Endodermal cell (in vitro differentiated cells): ENCODE data around the gene DNM3. TPM values are rescaled to one million over a fixed set of nuclear protein-coding genes. Genes with fewer than 3 reads are reported as not detected.

Experiments used
- DNase-seq: peaks from one replicate; pipeline ENCODE4 v3.0.0-alpha.2; 2017
- H3K27ac ChIP-seq: 2 replicates; pipeline ENCODE4 v1.5.1; 2013; ENCODE audit warnings: mild to moderate bottlenecking, low read depth, low read length, moderate library complexity
- H3K27me3 ChIP-seq: 2 replicates; pipeline ENCODE4 v1.6.1; 2013; ENCODE audit warnings: mild to moderate bottlenecking, low read length, moderate library complexity; ENCODE audit not compliant: insufficient read depth, control insufficient read depth, poor library complexity, severe bottlenecking
- H3K36me3 ChIP-seq: 2 replicates; pipeline ENCODE4 v1.7.0; 2013; ENCODE audit warnings: mild to moderate bottlenecking, low read length, moderate library complexity; ENCODE audit not compliant: control insufficient read depth, insufficient read depth
- H3K4me1 ChIP-seq: one replicate; pipeline ENCODE4 v1.7.0; 2013; ENCODE audit warnings: low read length; ENCODE audit not compliant: control insufficient read depth, insufficient read depth
- H3K4me3 ChIP-seq: 2 replicates; pipeline ENCODE4 v1.5.1; 2013; ENCODE audit warnings: mild to moderate bottlenecking, low read length, moderate library complexity
- H3K9ac ChIP-seq: 2 replicates; pipeline ENCODE4 v1.6.1; 2013; ENCODE audit warnings: mild to moderate bottlenecking, low read length, moderate library complexity; ENCODE audit not compliant: poor library complexity, severe bottlenecking; ENCODE audit errors: extremely low read depth
- H3K9me3 ChIP-seq: 2 replicates; pipeline ENCODE4 v1.6.1; 2013; ENCODE audit warnings: mild to moderate bottlenecking, low read length, moderate library complexity; ENCODE audit not compliant: control insufficient read depth
- H3K27ac Mint-ChIP-seq: 2 replicates; pipeline ENCODE4 v1.8.0; 2020; ENCODE audit warnings: mixed read lengths
- H3K27me3 Mint-ChIP-seq: 2 replicates; pipeline ENCODE4 v1.8.0; 2021; ENCODE audit warnings: mild to moderate bottlenecking, mixed read lengths; ENCODE audit not compliant: insufficient read depth
- H3K36me3 Mint-ChIP-seq: 2 replicates; pipeline ENCODE4 v1.8.0; 2020; ENCODE audit warnings: low read depth, mixed read lengths
- H3K4me1 Mint-ChIP-seq: 2 replicates; pipeline ENCODE4 v1.8.0; 2020; ENCODE audit warnings: mixed read lengths
- H3K4me3 Mint-ChIP-seq: 2 replicates; pipeline ENCODE4 v1.8.0; 2020; ENCODE audit warnings: mild to moderate bottlenecking, moderate library complexity, mixed read lengths
- H3K9me3 Mint-ChIP-seq: 2 replicates; pipeline ENCODE4 v1.8.0; 2020; ENCODE audit warnings: mild to moderate bottlenecking, mixed read lengths
- WGBS, 2 experiments: methylation state at CpG; one replicate each; pipeline versions ENCODE4 v1.1.5 to v1.1.7; 2013; ENCODE audit warnings: missing lambda C conversion rate in 2 of 2, mixed read lengths in 1 of 2; ENCODE audit not compliant: insufficient coverage in 1 of 2, insufficient read length in 1 of 2; 5-methylcytosine and 5-hydroxymethylcytosine counted together
- total RNA-seq, 2 donors: library from RNA; stranded (reverse); fragmentation: NEBNext Ultra II Directional in 1 of 2; extraction: Animal tissue kit (Norgen Biotek cat#: 25700) in 1 of 2; gene quantifications; 2 replicates in 1 of 2; 3 replicates in 1 of 2; pipeline ENCODE4 v1.2.1, GENCODE V29; 2021
- TF ChIP-seq, protein P1 (sequence below): fragments of 200-600 bp; sonication (generic); conservative IDR thresholded peaks from 2 replicates; pipeline ENCODE4 v1.5.0; 2021; ENCODE audit warnings: antibody characterized with exemption, mild to moderate bottlenecking

DNM3 gene
- total RNA-seq, 2 donors from 2014 or later = 0.53 to 1.8 TPM

DNA sequence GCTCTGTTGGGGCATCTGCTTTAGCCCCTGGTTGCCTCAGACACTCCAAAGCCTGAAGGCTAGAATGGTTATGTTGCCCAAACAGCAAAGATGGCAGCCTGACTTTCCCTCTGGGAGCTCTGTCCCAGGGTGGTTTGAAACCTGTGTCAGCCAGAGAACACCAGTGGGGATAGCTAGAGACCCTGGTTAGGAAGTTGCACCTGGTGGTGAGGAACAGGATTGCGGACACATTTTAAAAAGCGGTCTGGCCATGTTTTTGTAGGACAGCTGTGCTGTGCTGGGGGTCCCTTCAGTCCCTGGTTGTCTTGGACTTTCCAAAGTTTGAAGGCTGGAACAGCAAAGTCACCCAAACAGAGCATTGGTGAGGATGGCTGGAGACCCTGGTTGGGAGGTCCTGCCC is 87.8 kb downstream of the DNM3 start:
- Mint-ChIP-seq H3K27ac (no peak overlapping the region), H3K27me3 (no peaks in the 10 kb centered on the region), H3K36me3 (no peaks in the 10 kb centered on the region), H3K4me3 (no peak overlapping the region), H3K4me1 (no peaks in the 10 kb centered on the region), H3K9me3 (peaks cover 4% of the 10 kb centered on the region)
- H3K27ac ChIP-seq = no peak overlapping the region
- no peak overlapping the region for H3K9ac ChIP-seq
- peak; percentile 53 for DNase-seq
- H3K36me3 ChIP-seq = no peaks in the 10 kb centered on the region
- TF ChIP-seq, protein P1, sequence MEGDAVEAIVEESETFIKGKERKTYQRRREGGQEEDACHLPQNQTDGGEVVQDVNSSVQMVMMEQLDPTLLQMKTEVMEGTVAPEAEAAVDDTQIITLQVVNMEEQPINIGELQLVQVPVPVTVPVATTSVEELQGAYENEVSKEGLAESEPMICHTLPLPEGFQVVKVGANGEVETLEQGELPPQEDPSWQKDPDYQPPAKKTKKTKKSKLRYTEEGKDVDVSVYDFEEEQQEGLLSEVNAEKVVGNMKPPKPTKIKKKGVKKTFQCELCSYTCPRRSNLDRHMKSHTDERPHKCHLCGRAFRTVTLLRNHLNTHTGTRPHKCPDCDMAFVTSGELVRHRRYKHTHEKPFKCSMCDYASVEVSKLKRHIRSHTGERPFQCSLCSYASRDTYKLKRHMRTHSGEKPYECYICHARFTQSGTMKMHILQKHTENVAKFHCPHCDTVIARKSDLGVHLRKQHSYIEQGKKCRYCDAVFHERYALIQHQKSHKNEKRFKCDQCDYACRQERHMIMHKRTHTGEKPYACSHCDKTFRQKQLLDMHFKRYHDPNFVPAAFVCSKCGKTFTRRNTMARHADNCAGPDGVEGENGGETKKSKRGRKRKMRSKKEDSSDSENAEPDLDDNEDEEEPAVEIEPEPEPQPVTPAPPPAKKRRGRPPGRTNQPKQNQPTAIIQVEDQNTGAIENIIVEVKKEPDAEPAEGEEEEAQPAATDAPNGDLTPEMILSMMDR = peak; percentile 61
- H3K4me3 ChIP-seq = no peak overlapping the region
- H3K27me3 ChIP-seq = no peaks in the 10 kb centered on the region
- 96% methylated on average over 2 of the region's 2 CpGs; no CpG with 5 or more reads in 1 of the 2 experiments for WGBS, 2 experiments
- no peaks in the 10 kb centered on the region for H3K9me3 ChIP-seq
- H3K4me1 ChIP-seq = no peaks in the 10 kb centered on the region

DNA sequence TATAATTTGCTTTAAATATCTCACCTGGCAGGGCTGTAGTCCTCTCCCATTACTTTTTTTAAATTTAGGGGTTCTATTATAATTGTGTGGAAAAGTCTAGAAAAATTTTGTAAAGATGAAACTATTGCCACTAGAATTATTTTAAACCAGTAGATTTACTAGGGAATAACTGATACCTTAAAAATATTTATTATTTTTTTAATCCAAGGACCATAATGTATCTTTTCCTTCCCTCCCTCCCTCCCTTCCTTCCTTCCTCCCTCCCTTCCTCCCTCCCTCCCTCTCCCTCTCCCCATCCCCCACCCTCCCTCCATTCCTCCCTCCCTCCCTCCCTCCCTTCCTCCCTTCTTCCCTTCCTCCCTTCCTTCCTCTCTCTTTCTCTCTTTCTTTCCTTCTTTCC is 90.5 kb downstream of the DNM3 start:
- no peaks in the 10 kb centered on the region for H3K36me3 Mint-ChIP-seq
- Histone ChIP-seq H3K27ac (no peak overlapping the region), H3K9ac (no peak overlapping the region), H3K36me3 (no peaks in the 10 kb centered on the region), H3K4me3 (no peak overlapping the region), H3K4me1 (no peaks in the 10 kb centered on the region), H3K27me3 (no peaks in the 10 kb centered on the region), H3K9me3 (no peaks in the 10 kb centered on the region)
- TF ChIP-seq, protein P1 = no peak
- no peak overlapping the region for H3K4me3 Mint-ChIP-seq
- no peaks in the 10 kb centered on the region for H3K9me3 Mint-ChIP-seq
- no peaks in the 10 kb centered on the region for H3K27me3 Mint-ChIP-seq
- no peaks in the 10 kb centered on the region for H3K4me1 Mint-ChIP-seq
- no peak for DNase-seq
- H3K27ac Mint-ChIP-seq = no peak overlapping the region

DNA sequence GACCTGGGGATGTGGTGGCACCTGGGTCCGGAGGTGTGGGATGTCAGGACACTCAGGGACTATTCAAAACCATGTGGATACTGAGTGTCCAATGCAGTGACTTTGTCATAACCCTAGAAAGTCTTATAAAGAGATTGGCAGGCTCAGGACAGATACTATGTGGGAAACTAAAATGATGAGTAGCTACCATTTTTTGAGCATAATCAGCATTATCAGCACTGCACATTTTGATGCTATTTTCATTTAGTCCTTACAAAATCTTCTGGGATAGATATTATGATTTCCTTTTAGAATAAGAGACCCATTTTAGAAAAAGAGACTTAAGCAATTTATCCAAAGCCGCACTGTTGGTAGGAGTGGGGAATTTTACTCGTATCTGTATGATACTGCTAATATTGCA is 93.4 kb downstream of the DNM3 start:
- WGBS, 2 experiments = 0 to 55% methylated on average over 1 to 3 of the region's 3 CpGs
- Mint-ChIP-seq H3K4me1 (peaks cover under 1% of the 10 kb centered on the region), H3K9me3 (no peaks in the 10 kb centered on the region)

More for the DNA sequence above, 93.4 kb downstream of the DNM3 start:
- no peak for DNase-seq
- Mint-ChIP-seq H3K27me3 (no peaks in the 10 kb centered on the region), H3K36me3 (no peaks in the 10 kb centered on the region), H3K27ac (no peak overlapping the region), H3K4me3 (no peak overlapping the region)
- Histone ChIP-seq H3K4me1 (no peaks in the 10 kb centered on the region), H3K36me3 (no peaks in the 10 kb centered on the region), H3K4me3 (no peak overlapping the region), H3K9me3 (no peaks in the 10 kb centered on the region), H3K27ac (no peak overlapping the region), H3K27me3 (no peaks in the 10 kb centered on the region), H3K9ac (no peak overlapping the region)
- TF ChIP-seq, protein P1 = no peak
